Measurements from ENCODE around the gene RGS14.

DNA sequence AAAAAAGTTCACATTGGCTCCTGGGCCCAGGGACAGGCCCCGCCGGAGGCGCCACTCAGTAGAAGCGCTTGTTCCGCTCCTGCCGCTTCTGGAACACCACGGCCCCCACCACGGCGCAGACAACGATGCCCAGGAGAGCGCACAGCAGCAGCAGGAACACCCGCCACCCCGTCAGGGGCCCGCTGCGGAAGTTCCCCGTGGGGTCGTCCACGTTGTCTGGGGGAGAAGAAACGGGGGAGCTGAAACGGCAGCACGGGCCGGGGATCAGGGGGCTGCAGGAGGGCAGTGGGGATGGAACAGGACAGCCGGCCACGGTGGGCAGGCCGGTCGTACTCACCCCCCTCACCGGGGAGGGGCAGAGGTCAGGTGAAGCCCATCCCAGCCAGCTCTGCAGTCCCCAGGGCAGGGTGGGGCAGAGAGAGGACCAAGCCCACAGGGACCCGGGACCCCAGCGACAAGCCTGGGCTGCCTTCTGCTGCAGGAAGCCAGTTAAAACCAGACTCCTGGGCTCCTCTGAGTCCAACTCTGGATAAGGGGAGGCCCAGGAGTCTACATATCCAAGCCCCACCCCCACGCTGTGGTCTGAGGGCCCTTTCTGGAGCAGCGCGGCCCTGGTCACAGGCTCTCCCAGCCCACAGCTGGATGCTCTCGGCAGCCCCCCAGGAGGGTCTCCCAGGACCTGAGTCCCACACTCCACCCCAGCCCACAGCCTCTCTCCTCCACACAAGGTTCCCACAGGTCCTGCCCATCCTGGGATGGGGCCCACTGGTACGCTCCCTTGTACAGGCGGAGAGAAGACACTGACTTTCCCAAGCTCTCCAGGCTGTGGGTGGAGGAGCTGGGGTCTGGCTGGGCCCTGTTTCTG, 25.5 kb upstream of the RGS14 start:
- TF ChIP-seq POLR2A (IDR thresholded peaks at IDR 0.05) (no peak), EP300 (IDR thresholded peaks at IDR 0.05) (no peak)
- TF ChIP-seq, protein P1, sequence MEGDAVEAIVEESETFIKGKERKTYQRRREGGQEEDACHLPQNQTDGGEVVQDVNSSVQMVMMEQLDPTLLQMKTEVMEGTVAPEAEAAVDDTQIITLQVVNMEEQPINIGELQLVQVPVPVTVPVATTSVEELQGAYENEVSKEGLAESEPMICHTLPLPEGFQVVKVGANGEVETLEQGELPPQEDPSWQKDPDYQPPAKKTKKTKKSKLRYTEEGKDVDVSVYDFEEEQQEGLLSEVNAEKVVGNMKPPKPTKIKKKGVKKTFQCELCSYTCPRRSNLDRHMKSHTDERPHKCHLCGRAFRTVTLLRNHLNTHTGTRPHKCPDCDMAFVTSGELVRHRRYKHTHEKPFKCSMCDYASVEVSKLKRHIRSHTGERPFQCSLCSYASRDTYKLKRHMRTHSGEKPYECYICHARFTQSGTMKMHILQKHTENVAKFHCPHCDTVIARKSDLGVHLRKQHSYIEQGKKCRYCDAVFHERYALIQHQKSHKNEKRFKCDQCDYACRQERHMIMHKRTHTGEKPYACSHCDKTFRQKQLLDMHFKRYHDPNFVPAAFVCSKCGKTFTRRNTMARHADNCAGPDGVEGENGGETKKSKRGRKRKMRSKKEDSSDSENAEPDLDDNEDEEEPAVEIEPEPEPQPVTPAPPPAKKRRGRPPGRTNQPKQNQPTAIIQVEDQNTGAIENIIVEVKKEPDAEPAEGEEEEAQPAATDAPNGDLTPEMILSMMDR (IDR thresholded peaks at IDR 0.05): no peak
